Neural progenitor cell (in vitro differentiated cells): ENCODE data around the gene FAM24B.
"Not testable (repeated sequence)": the region's sequence is repeated elsewhere in the genome, so short reads cannot be mapped to it uniquely, and the experiment has no call there.

Source experiments
- CTCF ChIP-seq: fragments of 200-600 bp; sonication (generic); IDR thresholded peaks from 2 replicates; pipeline ENCODE4 v1.5.1; 2017; ENCODE audit warnings: antibody characterized with exemption, mild to moderate bottlenecking
- EZH2phosphoT487 ChIP-seq: fragments of 200-600 bp; sonication (generic); IDR thresholded peaks from 2 replicates; pipeline ENCODE4 v1.6.1; 2017; ENCODE audit warnings: antibody characterized with exemption

DNA sequence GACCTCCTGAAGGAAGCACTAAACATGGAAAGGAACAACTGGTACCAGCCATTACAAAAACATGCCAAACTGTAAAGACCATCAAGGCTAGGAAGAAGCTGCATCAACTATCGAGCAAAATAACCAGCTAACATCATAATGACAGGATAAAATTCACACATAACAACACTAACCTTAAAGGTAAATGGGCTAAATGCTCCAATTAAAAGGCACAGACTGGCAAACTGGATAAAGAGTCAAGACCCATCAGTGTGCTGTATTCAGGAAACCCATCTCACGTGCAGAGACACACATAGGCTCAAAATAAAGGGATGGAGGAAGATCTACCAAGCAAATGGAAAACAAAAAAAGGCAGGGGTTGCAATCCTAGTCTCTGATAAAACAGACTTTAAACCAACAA, 10.6 kb downstream of the FAM24B start:
- TF ChIP-seq CTCF, EZH2phosphoT487: not testable (repeated sequence)
